Measurements from ENCODE around the gene AKAP13.

DNA sequence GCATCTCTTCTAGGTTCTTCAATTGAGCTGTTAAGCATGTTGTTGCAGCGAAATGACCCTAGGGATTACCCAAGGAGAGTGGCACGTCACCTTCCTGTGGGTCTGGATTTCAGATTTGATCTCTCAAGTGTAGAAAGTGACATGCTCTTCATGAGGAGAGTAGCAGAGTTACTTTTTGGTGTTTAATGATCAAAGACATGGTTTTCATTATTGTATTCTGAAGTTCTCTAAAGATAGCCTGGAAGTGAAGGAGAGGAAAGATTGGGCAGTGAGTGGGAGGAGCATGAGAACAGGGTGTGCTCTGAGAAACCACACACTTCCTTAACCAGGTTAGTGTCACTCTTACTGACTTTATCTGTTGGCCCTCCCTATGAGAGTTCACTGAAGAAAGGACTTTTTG, 153.6 kb downstream of the AKAP13 start:
- TF ChIP-seq, protein P1, sequence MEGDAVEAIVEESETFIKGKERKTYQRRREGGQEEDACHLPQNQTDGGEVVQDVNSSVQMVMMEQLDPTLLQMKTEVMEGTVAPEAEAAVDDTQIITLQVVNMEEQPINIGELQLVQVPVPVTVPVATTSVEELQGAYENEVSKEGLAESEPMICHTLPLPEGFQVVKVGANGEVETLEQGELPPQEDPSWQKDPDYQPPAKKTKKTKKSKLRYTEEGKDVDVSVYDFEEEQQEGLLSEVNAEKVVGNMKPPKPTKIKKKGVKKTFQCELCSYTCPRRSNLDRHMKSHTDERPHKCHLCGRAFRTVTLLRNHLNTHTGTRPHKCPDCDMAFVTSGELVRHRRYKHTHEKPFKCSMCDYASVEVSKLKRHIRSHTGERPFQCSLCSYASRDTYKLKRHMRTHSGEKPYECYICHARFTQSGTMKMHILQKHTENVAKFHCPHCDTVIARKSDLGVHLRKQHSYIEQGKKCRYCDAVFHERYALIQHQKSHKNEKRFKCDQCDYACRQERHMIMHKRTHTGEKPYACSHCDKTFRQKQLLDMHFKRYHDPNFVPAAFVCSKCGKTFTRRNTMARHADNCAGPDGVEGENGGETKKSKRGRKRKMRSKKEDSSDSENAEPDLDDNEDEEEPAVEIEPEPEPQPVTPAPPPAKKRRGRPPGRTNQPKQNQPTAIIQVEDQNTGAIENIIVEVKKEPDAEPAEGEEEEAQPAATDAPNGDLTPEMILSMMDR (IDR thresholded peaks at IDR 0.05): no peak
- TF ChIP-seq POLR2A (IDR thresholded peaks at IDR 0.05): no peak
